SJCRH30 (cell line): ENCODE measurements around the gene OSBP2. TPM values are rescaled to one million over a fixed set of nuclear protein-coding genes. Genes with fewer than 3 reads are reported as not detected.

Experiments
- DNase-seq, 2 experiments: peaks; one replicate each; pipeline ENCODE4 v3.0.0-alpha.2; 2015 to 2020
- H3K27ac ChIP-seq: fragments of 250-450 bp; sonication (Bioruptor Pico); 2 replicates; pipeline ENCODE4 v1.5.1; 2020; ENCODE audit warnings: mild to moderate bottlenecking, moderate library complexity
- H3K27me3 ChIP-seq: fragments of 250-450 bp; sonication (Bioruptor Pico); 2 replicates; pipeline ENCODE4 v1.5.1; 2020; ENCODE audit warnings: mild to moderate bottlenecking, moderate library complexity
- H3K36me3 ChIP-seq: fragments of 250-450 bp; sonication (Bioruptor Pico); 2 replicates; pipeline ENCODE4 v1.5.1; 2020; ENCODE audit warnings: mild to moderate bottlenecking, moderate library complexity
- H3K4me1 ChIP-seq: fragments of 250-450 bp; sonication (Bioruptor Pico); 2 replicates; pipeline ENCODE4 v1.5.1; 2020; ENCODE audit warnings: mild to moderate bottlenecking, moderate library complexity
- H3K4me3 ChIP-seq: fragments of 250-450 bp; sonication (Bioruptor Pico); 2 replicates; pipeline ENCODE4 v1.5.1; 2020; ENCODE audit warnings: mild to moderate bottlenecking, moderate library complexity
- H3K9me3 ChIP-seq: fragments of 250-450 bp; sonication (Bioruptor Pico); replicated peaks from 2 replicates; pipeline ENCODE4 v1.5.1; 2020; ENCODE audit warnings: mild to moderate bottlenecking, moderate library complexity
- total RNA-seq: library from RNA; depleted of rRNA; stranded (reverse); fragments of >200 nt; shearing (Covaris generic); gene quantifications from 2 replicates; pipeline ENCODE4 v1.2.3, GENCODE V29; 2014

Gene OSBP2
- total RNA-seq, 1 experiment from 2014 or later: not detected

DNA sequence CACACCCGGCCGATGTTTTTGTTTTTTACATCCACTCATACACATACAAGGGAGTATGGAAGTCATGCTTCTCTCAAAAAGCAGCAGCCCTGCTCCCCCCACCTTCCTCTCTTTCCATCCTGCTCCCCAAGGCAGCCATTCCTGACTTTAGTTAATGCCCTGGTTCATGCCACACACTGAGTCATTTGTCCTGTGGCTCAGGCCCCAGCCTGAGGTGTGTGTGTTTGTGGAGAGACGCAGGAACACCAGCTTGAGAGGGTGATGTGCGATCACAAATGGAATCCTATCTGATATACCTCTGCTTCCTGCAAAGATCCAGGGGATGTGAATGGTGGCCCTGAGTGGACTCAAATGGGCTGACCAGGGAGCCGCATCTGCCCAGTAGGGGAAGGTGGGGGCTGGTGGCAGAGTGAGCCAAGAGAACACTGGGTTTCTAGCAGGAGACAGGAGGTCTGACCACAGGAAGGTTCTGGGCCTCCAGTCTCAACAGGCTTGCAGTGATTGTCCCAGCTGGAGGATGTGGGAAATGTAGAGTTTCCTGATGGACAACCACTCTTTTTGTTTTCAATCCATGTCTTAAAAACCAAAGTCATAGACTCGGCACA lies 86.7 kb downstream of the OSBP2 start:
- H3K27me3 ChIP-seq: no peaks in the 10 kb centered on the region
- no peak overlapping the region for H3K4me3 ChIP-seq
- no peaks in the 10 kb centered on the region for H3K36me3 ChIP-seq
- no peak for DNase-seq
- H3K4me1 ChIP-seq: no peaks in the 10 kb centered on the region
- no peak overlapping the region for H3K27ac ChIP-seq
- no peaks in the 10 kb centered on the region for H3K9me3 ChIP-seq

GRCh38 chr22:30782613-30783012 lies 87.9 kb downstream of the OSBP2 start:
- Histone ChIP-seq H3K4me3 (no peak overlapping the region), H3K27ac (no peak overlapping the region), H3K4me1 (no peaks in the 10 kb centered on the region), H3K27me3 (no peaks in the 10 kb centered on the region), H3K36me3 (no peaks in the 10 kb centered on the region), H3K9me3 (no peaks in the 10 kb centered on the region)
- no peak for DNase-seq

DNA sequence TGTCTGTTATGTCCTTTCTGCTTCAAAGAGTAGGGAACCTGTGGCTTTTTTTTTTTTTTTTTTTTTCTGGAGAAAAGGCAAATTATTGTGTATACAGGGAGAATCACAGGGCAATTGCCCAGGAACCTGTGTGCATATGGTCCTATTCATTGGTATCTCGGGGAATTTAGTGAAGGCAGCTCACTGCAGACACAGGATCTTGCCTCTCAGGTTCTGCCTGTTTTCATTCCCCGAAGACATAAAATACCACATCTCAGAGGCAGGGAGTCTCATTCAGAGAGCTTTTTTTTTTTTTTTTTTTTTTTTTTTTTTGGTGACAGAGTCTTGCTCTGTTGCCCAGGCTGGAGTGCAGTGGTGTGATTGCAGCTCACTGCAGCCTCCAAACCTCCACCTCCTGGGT lies 88.3 kb downstream of the OSBP2 start:
- Histone ChIP-seq H3K4me1 (no peaks in the 10 kb centered on the region), H3K4me3 (no peak overlapping the region), H3K36me3 (no peaks in the 10 kb centered on the region), H3K9me3 (no peaks in the 10 kb centered on the region), H3K27ac (no peak overlapping the region), H3K27me3 (no peaks in the 10 kb centered on the region)
- no peak for DNase-seq

- H3K9me3 ChIP-seq: no peaks in the 10 kb centered on the region
- H3K27ac ChIP-seq: no peak overlapping the region
- no peak overlapping the region for H3K4me3 ChIP-seq
- H3K4me1 ChIP-seq: no peaks in the 10 kb centered on the region
- no peaks in the 10 kb centered on the region for H3K36me3 ChIP-seq
- DNase-seq: no peak
- H3K27me3 ChIP-seq: no peaks in the 10 kb centered on the region
These were observed 90.9 kb downstream of the OSBP2 start for GRCh38 chr22:30785527-30785926.

DNA sequence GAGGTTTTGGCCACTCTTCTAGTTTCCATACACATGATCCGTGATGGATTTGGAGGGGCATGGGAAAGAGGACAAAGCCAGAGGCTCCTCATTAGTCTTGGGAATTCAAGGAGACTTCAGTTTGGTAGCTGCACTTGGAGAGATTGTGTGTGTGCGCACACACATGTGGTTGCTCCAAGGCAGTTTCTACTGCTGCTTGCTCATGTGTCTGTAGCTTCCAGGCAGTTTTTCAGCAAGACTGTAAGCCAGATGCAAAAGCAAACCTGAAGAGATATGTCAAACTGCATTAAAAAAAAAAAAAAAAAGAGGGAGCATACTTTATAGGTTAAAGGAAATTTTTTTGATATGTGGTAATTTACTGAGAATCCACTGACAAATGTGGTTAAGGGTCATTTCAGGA lies 95.7 kb downstream of the OSBP2 start:
- no peaks in the 10 kb centered on the region for H3K27me3 ChIP-seq
- no peak for DNase-seq
- H3K9me3 ChIP-seq: no peaks in the 10 kb centered on the region
- H3K36me3 ChIP-seq: no peaks in the 10 kb centered on the region
- no peak overlapping the region for H3K27ac ChIP-seq
- H3K4me3 ChIP-seq: no peak overlapping the region
- no peaks in the 10 kb centered on the region for H3K4me1 ChIP-seq

DNA sequence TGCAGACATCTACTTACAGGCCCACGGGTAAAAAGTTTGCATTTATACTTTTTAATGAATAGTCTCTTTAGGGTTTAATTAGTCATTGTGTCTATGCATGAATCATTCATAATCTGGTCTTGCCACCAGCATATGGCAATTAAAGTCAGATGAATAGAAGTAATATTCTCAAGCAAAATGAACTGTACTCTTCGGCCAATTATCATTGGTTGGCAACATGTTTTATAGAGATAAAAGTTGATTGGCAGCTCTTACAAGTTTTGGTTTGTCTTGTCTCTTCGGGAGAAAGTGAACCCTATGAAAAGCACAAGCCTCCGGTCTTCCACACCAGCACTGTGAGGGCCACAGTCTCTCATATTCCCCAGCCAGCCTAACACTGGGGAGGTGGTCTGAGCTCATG lies 97.8 kb downstream of the OSBP2 start:
- no peaks in the 10 kb centered on the region for H3K4me1 ChIP-seq

GRCh38 chr22:30795118-30795517 lies 100.4 kb downstream of the OSBP2 start:
- no peaks in the 10 kb centered on the region for H3K27me3 ChIP-seq
- H3K36me3 ChIP-seq: no peaks in the 10 kb centered on the region
- no peaks in the 10 kb centered on the region for H3K9me3 ChIP-seq
- DNase-seq: no peak
- no peak overlapping the region for H3K4me3 ChIP-seq
- H3K4me1 ChIP-seq: no peaks in the 10 kb centered on the region
- no peak overlapping the region for H3K27ac ChIP-seq

More for the DNA sequence above, 97.8 kb downstream of the OSBP2 start:
- no peak overlapping the region for H3K4me3 ChIP-seq
- no peak for DNase-seq
- H3K9me3 ChIP-seq: no peaks in the 10 kb centered on the region
- no peaks in the 10 kb centered on the region for H3K36me3 ChIP-seq
- no peak overlapping the region for H3K27ac ChIP-seq
- H3K27me3 ChIP-seq: no peaks in the 10 kb centered on the region

DNA sequence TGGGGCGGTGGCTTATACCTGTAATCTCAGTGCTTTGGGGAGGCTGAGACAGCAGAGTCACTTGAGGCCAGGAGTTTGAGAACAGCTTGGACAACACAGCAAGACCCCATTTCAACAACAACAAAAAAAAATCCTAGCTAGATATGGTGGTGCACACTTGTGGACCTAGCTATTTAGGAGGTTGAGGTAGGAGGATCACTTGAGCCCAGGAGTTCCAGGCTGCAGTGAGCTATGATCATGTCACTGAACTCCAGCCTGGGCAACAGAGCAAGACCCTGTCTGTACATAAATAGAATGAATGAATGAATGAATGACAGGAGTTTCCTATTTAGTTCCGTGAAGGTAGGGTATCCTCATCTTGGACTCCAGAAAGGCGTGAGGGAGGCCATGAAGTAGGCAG lies 107.0 kb downstream of the OSBP2 start:
- H3K27ac ChIP-seq: no peak overlapping the region
- H3K9me3 ChIP-seq: no peaks in the 10 kb centered on the region
- no peak for DNase-seq
- H3K36me3 ChIP-seq: no peaks in the 10 kb centered on the region
- H3K27me3 ChIP-seq: no peaks in the 10 kb centered on the region
- no peak overlapping the region for H3K4me3 ChIP-seq
- H3K4me1 ChIP-seq: no peaks in the 10 kb centered on the region

- H3K27ac ChIP-seq: no peak overlapping the region
- H3K4me3 ChIP-seq: no peak overlapping the region
These were observed 107.8 kb downstream of the OSBP2 start for GRCh38 chr22:30802202-30803166.

GRCh38 chr22:30803679-30804078 lies 109.0 kb downstream of the OSBP2 start:
- Histone ChIP-seq H3K4me1 (no peaks in the 10 kb centered on the region), H3K27me3 (no peaks in the 10 kb centered on the region), H3K4me3 (no peak overlapping the region), H3K27ac (no peak overlapping the region), H3K9me3 (no peaks in the 10 kb centered on the region), H3K36me3 (no peaks in the 10 kb centered on the region)
- DNase-seq: no peak

More at GRCh38 chr22:30802202-30803166, 107.8 kb downstream of the OSBP2 start:
- DNase-seq: peak; percentile 91 to 93
- Histone ChIP-seq H3K36me3 (no peaks in the 10 kb centered on the region), H3K4me1 (no peaks in the 10 kb centered on the region), H3K9me3 (no peaks in the 10 kb centered on the region), H3K27me3 (no peaks in the 10 kb centered on the region)

- Histone ChIP-seq H3K36me3 (no peaks in the 10 kb centered on the region), H3K4me3 (no peak overlapping the region), H3K27ac (no peak overlapping the region), H3K4me1 (no peaks in the 10 kb centered on the region), H3K27me3 (no peaks in the 10 kb centered on the region), H3K9me3 (no peaks in the 10 kb centered on the region)
- no peak for DNase-seq
These were observed 110.0 kb downstream of the OSBP2 start for GRCh38 chr22:30804626-30805025.

DNA sequence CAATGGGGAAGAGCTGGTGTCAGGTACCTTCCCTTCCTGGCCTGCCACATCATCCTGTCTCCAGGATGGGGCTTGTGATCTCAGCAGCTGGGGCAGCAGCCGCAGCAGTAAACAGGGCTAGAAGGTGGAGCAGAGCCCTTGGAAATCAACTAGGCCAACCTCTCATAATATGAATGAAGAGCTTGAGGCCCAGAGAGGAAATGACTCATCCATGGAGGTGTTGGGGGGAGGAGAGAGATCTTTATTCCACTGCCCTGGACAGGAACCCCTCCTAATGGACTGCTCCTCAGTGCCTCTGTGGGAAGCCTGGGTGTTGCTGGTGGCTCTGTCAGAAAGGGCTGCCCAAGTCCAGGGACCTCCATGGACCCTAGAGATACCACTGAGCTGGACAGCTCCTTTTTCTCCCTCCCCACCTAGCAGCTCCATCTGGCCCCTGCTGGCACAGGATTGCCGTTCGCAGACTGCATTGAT lies 111.8 kb downstream of the OSBP2 start:
- H3K27ac ChIP-seq: no peak overlapping the region
- no peaks in the 10 kb centered on the region for H3K27me3 ChIP-seq
- H3K4me1 ChIP-seq: no peaks in the 10 kb centered on the region
- no peak overlapping the region for H3K4me3 ChIP-seq
- no peaks in the 10 kb centered on the region for H3K36me3 ChIP-seq
- no peak for DNase-seq
- no peaks in the 10 kb centered on the region for H3K9me3 ChIP-seq

GRCh38 chr22:30809086-30809485 lies 114.4 kb downstream of the OSBP2 start:
- H3K4me3 ChIP-seq: no peak overlapping the region
- no peaks in the 10 kb centered on the region for H3K36me3 ChIP-seq
- no peaks in the 10 kb centered on the region for H3K27me3 ChIP-seq
- no peak overlapping the region for H3K27ac ChIP-seq
- no peaks in the 10 kb centered on the region for H3K4me1 ChIP-seq
- no peaks in the 10 kb centered on the region for H3K9me3 ChIP-seq
- DNase-seq: no peak

DNA sequence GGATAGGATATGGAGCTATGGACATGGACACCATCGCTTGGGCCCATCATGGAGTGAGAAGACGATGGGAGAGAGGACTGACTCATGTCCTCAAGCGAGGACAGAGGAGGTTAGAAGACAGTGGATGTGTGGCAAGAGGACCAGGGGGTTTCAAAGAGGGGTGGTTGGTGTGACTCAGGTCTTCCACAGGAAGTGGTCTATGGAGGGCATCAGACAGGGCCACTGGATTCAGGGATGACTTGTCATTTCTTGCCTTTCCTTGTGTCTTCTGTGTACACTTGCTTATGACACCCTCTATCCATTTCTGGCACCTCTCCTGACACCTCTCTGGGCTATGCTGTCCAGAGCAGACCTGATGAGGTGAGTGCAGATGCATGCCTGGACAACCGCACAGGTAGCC lies 115.4 kb downstream of the OSBP2 start:
- H3K4me3 ChIP-seq: no peak overlapping the region
- H3K27ac ChIP-seq: no peak overlapping the region
- no peaks in the 10 kb centered on the region for H3K4me1 ChIP-seq
- H3K9me3 ChIP-seq: no peaks in the 10 kb centered on the region
- no peaks in the 10 kb centered on the region for H3K27me3 ChIP-seq
- no peaks in the 10 kb centered on the region for H3K36me3 ChIP-seq
- DNase-seq: no peak

DNA sequence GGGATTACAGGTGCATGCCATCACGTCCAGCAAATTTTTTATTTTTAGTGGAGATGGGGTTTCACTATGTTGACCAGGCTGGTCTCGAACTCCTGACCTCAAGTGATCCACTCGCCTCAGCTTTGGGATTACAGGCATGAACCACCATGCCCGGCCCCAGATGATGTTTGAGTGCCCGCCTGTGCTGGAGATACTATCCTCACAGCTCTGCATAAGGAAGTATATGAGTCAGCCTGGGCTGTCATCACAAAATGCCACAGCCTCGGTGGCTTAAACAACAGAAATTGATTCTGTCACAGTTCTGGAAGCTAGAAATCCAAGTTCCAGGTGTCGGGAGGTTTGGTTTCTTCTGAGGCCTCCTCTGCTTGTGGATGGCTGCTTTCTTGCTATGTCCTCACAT lies 119.3 kb downstream of the OSBP2 start:
- no peak overlapping the region for H3K4me3 ChIP-seq
- DNase-seq: no peak
- no peak overlapping the region for H3K27ac ChIP-seq
- no peaks in the 10 kb centered on the region for H3K36me3 ChIP-seq
- H3K9me3 ChIP-seq: no peaks in the 10 kb centered on the region
- no peaks in the 10 kb centered on the region for H3K27me3 ChIP-seq
- H3K4me1 ChIP-seq: no peaks in the 10 kb centered on the region
